GM18520 (cell line): ENCODE data around the gene ORAI1.
"Not testable (repeated sequence)": the region's sequence is repeated elsewhere in the genome, so short reads cannot be mapped to it uniquely, and the experiment has no call there.

Source experiments
- ATAC-seq: cut with Tn5 transposase; IDR thresholded peaks from one replicate; pipeline ENCODE4 v1.9.1; 2021; ENCODE audit not compliant: unreplicated experiment

The ORAI1 gene

DNA sequence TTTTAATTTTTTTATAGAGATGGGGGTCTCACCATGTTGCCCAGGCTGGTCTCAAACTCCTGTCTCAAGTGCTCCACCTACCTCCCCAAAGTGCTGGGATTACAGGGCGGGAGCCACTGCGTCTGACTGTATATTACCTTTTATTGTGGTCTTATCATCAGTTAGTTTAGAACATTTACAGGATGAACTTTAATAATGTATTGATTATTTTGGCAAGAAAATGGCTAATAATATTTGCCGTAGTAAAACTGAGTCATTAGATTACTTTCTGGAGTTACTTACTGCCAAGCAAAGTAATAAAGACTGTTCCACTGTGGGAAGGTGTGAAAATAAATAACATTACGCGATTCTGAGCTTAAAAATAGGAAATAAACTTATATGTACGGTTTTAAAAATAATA is 23.6 kb upstream of the ORAI1 start:
- ATAC-seq = no peak

- no peak for ATAC-seq
These were observed 22.7 kb upstream of the ORAI1 start for GRCh38 chr12:121603581-121603980.

DNA sequence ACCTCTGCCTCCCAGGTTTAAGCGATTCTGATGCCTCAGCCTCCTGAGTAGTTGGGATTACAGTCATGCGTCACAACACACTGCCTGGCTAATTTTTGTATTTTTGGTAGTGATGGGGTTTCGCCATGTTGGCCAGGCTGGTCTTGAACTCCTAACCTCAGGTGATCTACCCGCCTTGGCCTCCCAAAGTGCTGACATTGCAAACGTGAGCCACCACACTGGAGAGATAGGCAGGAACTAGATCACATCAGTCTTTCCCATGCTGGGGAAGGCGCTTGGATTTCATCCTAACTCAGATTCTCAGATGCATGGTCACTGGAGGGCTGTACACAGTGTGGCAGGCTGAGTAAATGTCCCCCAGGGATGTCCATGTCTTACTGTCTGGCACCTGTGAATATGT is 18.0 kb upstream of the ORAI1 start:
- no peak for ATAC-seq

- ATAC-seq = no peak
These were observed 15.8 kb upstream of the ORAI1 start for GRCh38 chr12:121610239-121611149.

GRCh38 chr12:121611306-121611705 is 15.0 kb upstream of the ORAI1 start:
- no peak for ATAC-seq

GRCh38 chr12:121613462-121613861 is 12.9 kb upstream of the ORAI1 start:
- ATAC-seq = no peak

- no peak for ATAC-seq
These were observed 11.4 kb upstream of the ORAI1 start for GRCh38 chr12:121614872-121615467.

DNA sequence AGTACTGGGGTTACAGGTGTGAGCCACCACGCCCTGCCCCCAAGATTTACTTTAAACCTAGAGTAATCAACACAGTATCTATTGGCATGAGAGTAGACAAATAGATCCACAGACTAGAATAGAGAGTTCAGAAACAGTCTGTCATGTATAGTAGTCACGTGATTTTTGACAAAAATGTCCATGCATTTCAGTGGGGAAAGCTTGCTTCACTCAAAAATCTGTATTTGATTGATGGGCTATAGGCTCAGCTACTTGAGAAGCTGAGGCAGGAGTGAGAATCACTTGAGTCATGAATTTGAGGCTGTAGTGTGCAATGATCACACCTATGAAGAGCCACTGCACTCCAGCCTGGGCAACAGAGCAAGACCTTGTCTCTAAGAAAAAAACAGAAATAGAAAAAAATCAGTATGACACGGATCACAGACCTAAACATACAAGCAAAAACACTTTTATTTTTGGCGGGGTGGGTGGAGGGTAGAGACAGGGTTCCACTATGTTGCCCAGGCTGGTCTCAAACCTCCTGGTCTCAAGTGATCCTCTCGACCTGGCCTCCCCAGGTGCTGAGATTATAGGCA is 7.6 kb upstream of the ORAI1 start:
- no peak for ATAC-seq

- ATAC-seq = no peak
These were observed 5.9 kb upstream of the ORAI1 start for GRCh38 chr12:121620333-121620891.

DNA sequence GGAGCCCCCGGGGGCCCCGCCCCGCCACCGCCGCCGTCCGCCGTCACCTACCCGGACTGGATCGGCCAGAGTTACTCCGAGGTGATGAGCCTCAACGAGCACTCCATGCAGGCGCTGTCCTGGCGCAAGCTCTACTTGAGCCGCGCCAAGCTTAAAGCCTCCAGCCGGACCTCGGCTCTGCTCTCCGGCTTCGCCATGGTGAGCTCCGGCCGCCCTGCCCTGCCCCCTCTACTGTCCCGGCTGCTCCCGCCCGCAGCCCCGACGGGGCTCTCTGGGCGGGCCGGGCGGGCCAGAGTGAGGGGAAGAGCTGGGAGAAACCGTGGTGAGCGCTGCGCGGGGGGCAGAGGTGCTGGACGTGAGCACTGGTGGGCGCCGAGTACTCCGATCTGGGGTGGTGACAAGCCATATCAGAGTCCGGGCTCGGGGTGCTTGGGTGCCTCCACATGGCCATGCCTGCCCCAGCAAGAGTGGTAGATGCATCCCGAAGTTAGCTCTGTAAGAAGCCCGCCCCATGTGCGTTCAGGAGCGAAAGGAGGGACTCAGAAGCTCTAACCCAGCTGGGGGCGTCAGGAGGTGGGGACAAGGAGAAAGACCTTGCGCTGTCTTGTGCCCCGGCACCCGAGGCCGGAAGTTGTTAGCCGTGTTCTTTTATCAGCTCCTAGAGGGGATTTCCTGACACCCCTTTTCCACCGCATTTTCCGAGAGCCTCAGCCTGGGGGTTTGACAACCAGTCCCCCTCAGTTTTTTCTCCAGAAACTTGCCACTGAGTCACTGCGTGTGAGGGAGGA is 717 bp downstream of the ORAI1 start:
- peak; percentile 17 for ATAC-seq

DNA sequence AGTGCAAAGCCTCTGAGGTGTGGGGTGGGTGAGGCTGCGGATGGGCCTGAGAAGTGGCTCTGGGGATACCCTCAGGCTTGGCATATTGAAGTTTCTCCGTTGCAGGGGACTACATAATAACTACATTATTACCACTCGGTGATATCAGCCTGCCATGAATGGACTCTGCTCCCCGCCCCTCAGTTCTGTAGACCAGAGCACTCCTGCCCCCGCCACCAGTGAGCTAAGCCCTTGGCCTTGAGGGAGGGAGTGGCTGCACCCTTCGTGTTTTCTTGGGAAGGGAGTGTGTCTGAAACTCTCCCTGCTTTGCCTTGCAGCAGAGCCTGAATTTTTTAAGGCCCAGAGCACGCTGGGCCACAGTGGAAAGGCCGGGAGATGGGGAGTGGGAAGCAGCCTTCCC is 1.7 kb downstream of the ORAI1 start:
- no peak for ATAC-seq

DNA sequence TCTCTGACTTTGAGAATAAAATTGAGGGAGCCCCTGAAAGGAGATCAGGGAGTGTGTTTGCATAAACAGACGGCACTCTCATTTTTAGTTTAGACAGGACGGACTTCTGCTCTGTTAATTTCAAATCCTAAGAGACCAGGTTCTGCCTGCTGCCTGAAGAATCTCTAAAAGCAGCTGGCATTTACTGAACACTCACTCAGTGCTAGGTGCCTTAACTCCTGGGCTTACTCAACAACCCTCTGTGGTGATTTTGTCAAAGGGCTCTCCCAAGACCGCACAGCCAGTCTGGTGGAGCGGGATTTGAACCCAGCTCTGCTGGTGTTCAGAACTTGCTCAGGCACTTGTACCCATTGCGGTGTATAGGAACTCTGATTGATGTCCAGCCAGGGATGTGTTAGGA is 2.2 kb downstream of the ORAI1 start:
- ATAC-seq = no peak

DNA sequence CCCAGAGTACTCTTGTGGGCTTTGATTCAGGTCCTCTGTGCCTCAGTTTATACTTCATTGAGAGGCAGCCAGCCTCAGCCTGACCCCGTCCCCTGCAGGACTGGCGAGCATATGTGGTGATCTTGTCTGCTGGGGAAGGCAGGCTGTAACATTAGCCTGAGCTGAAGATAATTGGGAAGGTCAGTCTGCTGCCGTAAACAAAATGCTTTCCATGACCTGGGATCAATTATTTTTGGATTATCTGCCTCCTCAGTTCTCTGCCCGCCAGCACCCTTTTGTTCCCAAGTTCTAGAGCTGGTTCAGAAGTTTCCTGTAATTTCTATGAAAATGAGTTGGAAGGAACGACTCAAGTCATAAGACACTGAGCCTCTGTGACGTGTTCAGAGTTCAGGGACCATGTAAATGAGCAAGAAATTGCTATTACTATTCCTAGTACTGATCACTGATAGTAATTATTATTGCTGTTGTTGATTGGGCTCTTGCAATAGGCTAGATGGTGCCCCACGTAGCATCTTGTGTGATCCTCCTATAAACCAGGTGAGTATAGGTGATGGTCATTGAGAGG is 4.5 kb downstream of the ORAI1 start:
- ATAC-seq = no peak

GRCh38 chr12:121632069-121632970 is 6.0 kb downstream of the ORAI1 start:
- no peak for ATAC-seq

GRCh38 chr12:121633833-121634196 is 7.5 kb downstream of the ORAI1 start:
- ATAC-seq = not testable (repeated sequence)

GRCh38 chr12:121634836-121635235 is 8.5 kb downstream of the ORAI1 start:
- ATAC-seq = no peak

GRCh38 chr12:121637231-121637914 is 11.0 kb downstream of the ORAI1 start:
- no peak for ATAC-seq

DNA sequence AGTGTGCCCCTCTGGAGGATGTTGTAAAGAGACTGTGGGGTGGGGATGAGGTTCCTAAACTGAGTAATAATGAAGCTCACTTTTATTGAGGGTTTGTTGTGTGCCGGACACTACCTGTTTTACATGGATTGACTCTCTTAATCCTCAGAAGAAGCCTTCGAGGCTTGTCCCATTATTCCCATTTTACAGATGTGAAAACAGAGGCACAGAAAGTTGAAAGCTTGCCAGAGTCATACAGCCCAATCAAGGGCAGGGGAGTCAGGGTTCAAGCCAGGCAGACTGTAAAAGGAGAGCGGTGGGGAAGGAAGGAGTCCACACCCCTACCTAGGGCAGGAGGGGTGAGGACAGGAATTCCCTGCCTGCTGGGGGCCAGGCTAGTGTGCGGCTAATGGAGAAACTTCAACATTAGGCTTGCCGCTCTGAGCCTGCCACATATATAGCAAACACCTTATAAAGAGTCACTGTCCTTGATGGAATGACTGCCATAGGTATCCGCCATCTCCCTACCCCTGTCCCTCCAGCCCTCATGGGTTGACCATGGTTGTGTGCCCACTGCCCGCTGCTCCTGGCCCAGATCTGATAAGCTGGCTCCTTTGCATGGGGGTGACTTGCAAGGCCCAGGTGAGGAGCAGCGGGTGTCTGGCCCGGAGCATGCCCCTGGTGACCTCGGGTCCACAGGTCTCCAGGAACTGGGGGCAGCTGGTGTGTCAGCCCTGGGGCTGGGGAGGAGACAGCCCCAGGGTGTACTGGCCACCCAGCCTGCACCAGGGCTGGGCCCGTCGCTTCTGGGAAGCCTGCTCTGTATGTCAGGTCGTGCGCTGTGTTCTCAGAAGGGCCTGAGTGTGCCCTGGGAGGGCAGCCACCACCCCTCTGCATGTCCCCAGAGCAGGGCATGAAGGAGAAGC is 12.2 kb downstream of the ORAI1 start:
- no peak for ATAC-seq
